Occipital lobe (tissue), 2 donors: ENCODE results near the gene DOP1B. TPM values are rescaled to one million over a fixed set of nuclear protein-coding genes. Genes with fewer than 3 reads are reported as not detected.
"Not testable (repeated sequence)": the region's sequence is repeated elsewhere in the genome, so short reads cannot be mapped to it uniquely, and the experiment has no call there.

Source experiments
- DNase-seq: peaks from one replicate; lab custom pipeline; 2025; lab: John Stamatoyannopoulos, UW
- total RNA-seq: library from RNA; depleted of rRNA; stranded (reverse); fragments of >200 nt; gene quantifications from one replicate; pipeline ENCODE4 v1.2.3, GENCODE V29; 2014

Gene DOP1B
- total RNA-seq, 1 donor from 2014 or later, result 30.9 TPM

- DNase-seq, result no peak
Observed at GRCh38 chr21:36171741-36172331, 15.2 kb downstream of the DOP1B start.

- DNase-seq, result no peak
Observed at GRCh38 chr21:36174780-36175179, 18.2 kb downstream of the DOP1B start.

GRCh38 chr21:36175771-36176565 is 19.3 kb downstream of the DOP1B start:
- no peak for DNase-seq

- no peak for DNase-seq
Observed at GRCh38 chr21:36178349-36178748, 21.7 kb downstream of the DOP1B start.

- no peak for DNase-seq
Observed at GRCh38 chr21:36179145-36179544, 22.5 kb downstream of the DOP1B start.

- DNase-seq, result no peak
Observed at GRCh38 chr21:36180963-36181362, 24.3 kb downstream of the DOP1B start.

- no peak for DNase-seq
Observed at GRCh38 chr21:36183144-36183795, 26.6 kb downstream of the DOP1B start.

- DNase-seq, result no peak
Observed at GRCh38 chr21:36184545-36184944, 27.9 kb downstream of the DOP1B start.

GRCh38 chr21:36185523-36185922 is 28.9 kb downstream of the DOP1B start:
- DNase-seq, result no peak

- DNase-seq, result no peak
Observed at GRCh38 chr21:36186081-36186480, 29.5 kb downstream of the DOP1B start.

- no peak for DNase-seq
Observed at GRCh38 chr21:36186506-36187399, 30.1 kb downstream of the DOP1B start.

- no peak for DNase-seq
Observed at GRCh38 chr21:36188081-36188681, 31.6 kb downstream of the DOP1B start.

GRCh38 chr21:36188937-36189336 is 32.3 kb downstream of the DOP1B start:
- DNase-seq, result no peak

- DNase-seq, result no peak
Observed at GRCh38 chr21:36190736-36191135, 34.1 kb downstream of the DOP1B start.

- no peak for DNase-seq
Observed at GRCh38 chr21:36193200-36193599, 36.6 kb downstream of the DOP1B start.

GRCh38 chr21:36194024-36194423 is 37.4 kb downstream of the DOP1B start:
- DNase-seq, result no peak

GRCh38 chr21:36195613-36196012 is 39.0 kb downstream of the DOP1B start:
- no peak for DNase-seq

- DNase-seq, result no peak
Observed at GRCh38 chr21:36199021-36199420, 42.4 kb downstream of the DOP1B start.

- DNase-seq, result not testable (repeated sequence)
Observed at GRCh38 chr21:36199575-36199974, 43.0 kb downstream of the DOP1B start.

GRCh38 chr21:36200081-36200561 is 43.5 kb downstream of the DOP1B start:
- DNase-seq, result no peak
